DMS 273 (cell line): ENCODE data around the gene CEBPA.
A peak's percentile ranks its signal among the peaks of the same experiment; 100 is the strongest.

Experiments
- DNase-seq: peaks from one replicate; lab custom pipeline; 2025; ENCODE audit not compliant: unreplicated experiment; lab: John Stamatoyannopoulos, UW

Gene CEBPA

GRCh38 chr19:33302175-33302973, at the start of gene CEBPA:
Gene CEBPA (minus strand): TSS chr19:33302534. CDS start chr19:33302414, 120 bp downstream.
- DNase-seq: peak; percentile 96

DNA sequence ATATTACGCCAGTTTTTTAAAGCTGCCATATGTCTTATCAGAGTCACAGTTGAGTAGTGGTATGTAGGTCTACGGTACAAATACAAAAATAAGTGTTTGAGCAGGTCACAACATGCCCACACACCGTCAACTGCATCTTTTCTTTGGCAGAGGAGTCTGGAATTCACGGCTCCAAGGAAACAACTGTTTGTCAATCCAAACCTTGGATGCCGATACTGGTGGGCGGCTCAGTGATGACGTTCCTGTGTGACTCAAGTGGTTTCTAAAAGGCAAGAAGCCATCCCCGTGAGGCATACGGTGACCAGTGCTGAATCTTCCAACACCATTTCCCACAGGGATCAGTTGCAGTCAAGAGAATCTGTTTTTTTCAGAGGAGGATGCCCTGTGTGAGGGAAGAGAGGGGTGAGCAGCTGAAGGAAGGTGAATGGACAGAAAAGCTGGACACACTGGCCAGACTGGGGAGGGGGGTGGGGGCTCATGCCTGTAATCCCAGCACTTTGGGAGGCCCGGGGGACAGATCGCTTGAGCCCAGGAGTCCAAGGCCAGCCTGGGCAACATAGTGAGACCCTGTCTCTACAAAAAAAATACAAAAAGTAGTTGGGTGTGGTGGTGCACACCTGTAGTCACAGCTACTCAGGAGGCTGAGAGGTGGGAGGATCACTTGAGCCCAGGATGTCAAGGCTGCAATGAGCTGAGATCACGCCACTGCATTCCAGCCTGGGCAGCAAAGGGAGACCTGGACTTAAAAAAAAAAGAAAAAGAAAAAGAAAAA, 48.4 kb upstream of the CEBPA start:
- peak; percentile 26 for DNase-seq

- DNase-seq: no peak
These were observed 47.3 kb upstream of the CEBPA start for GRCh38 chr19:33349319-33350289.

DNA sequence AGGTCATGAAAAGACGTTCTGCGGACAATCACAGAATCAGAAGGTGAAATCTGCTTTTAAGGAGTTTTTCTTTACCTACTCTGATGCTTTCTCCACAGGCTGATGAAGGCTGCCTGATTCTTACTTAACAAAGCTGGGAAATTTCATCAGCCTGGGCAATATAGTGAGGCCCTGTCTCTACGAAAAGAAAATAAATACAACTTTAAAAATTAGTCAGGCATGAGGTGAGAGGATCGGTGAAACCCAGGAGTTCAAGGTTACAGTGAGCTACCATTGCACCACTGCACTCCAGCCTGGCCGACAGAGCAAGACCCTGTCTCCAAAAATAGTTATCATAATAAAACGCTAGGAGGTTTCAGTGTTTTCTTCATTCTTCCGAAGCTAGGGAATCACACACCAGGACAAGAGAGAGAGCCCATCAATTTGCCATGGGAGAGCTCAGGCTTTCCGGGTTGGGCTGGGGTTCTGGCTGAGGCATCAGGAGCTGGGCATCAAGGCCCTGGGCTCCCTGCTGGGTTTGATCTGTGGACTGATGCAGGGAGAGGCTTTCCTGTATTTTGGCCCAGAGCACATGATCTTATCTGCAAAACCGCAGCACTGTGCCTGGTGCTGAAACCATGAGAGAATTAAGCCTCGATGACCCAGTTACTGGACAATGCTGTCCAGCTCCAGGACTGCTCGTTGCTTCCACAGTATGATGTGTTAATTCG, 46.1 kb upstream of the CEBPA start:
- DNase-seq: no peak

DNA sequence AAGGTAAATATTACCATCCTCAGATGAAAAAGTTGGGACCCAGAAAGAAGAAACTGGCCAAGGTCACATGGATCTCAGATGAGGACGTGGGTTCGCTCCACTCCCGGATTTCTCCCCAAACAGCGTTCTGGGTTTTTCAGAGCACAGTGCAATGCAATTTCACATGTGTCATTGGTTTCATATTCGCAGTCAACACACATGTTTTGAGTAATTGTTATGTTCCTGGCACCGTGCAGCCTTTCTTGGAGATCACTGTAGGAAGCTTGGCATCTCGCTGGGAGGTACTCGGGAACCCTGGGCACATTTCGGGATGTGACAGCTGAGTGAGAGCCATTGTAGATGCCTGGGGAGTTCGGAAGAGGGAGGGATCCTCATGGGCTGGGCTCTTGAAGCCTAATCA, 45.0 kb upstream of the CEBPA start:
- no peak for DNase-seq

DNA sequence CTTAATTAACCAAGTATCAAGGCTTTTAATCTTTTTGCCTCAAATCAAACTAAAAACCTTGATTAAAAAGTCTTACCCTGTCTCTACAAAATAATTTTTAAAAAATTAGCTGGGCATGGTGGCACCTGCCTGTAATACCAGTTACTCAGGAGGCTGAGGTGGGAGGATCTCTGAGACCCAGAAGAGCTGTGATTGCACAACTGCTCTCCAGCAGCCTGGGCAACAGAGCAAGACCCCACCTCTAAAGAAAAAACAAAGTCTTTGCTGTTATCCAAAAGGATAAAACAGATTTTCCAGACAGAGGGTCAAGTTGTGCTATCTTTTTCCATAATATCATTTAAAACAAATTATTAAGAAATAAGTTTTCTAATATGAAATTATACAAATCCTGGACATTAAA, 44.3 kb upstream of the CEBPA start:
- DNase-seq: no peak

DNA sequence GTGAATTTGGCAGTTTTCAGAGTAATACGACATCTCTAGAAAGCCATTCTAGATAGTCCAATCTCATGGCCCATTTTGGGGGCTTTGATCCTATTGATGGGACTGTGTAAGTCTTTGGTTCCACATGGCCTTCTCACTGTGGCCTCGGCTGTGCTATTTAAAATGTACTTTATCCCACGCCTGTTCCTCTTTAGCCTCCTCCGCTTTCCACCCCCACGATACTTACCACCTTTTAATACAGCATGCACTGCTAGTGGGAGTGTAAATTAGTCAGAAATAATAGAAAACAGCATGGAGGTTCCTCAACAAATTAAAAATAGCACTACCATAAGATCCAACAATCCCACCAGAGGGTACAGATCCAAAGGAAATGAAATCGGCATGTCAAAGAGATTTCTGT, 42.8 kb upstream of the CEBPA start:
- no peak for DNase-seq

DNA sequence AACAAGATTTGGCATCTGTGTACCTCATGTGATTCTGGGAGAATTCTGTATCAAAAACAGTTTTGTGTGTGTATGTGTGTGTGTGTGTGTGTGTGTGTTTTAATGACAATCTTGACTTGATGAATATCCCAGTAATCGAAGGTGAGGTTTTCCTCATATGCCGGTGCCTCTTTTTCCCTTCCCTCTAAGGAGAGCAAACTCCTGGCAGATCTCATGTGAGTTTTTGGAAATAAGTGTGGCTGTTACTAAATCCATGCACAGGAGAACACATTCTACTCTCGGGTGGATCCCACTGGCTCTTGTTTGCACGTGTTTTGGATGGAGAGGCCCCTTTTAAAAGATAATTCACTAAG, 42.2 kb upstream of the CEBPA start:
- no peak for DNase-seq

GRCh38 chr19:33343859-33344572, 41.7 kb upstream of the CEBPA start:
- DNase-seq: no peak

- no peak for DNase-seq
These were observed 41.0 kb upstream of the CEBPA start for GRCh38 chr19:33343301-33343700.

DNA sequence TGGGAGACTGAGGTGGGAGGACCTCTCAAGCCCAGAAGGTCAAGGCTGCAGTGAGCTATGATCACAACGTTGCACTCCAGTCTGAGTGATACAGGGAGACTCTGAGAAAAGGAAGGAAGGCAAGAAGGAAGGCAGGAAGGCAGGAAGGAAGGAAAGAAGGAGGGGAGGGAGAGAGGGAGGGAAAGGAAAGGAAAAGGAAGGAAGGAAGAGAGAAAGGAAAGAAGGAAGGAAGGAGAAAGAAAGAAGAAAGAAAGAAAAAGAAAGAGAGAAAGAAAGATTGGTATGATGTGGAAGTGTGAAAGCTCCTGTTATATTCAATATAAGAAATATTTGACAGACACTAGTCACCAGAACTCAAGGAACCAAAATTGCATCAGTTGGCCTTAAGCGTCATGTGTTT, 38.7 kb upstream of the CEBPA start:
- no peak for DNase-seq

GRCh38 chr19:33339016-33339984, 37.0 kb upstream of the CEBPA start:
- DNase-seq: no peak

DNA sequence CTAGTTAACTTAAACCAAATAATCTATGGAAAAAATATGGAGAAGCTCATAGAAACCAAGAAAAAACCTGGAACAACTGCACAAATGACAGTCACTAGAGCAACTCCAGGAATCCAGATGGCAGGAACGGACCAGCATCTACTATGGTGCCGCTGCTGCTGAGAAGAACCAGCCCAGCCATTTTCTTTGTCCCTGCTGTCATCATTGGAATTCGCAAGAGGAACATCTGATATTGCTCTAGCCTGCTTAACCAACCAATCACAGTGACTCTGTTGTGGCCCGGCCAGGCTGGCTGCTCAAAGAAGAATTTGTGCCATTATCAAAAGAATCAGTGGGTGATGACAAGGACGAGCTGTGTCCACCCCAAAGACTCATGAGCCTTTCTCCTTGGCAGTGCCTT, 33.1 kb upstream of the CEBPA start:
- no peak for DNase-seq

GRCh38 chr19:33334271-33334670, 31.9 kb upstream of the CEBPA start:
- no peak for DNase-seq

DNA sequence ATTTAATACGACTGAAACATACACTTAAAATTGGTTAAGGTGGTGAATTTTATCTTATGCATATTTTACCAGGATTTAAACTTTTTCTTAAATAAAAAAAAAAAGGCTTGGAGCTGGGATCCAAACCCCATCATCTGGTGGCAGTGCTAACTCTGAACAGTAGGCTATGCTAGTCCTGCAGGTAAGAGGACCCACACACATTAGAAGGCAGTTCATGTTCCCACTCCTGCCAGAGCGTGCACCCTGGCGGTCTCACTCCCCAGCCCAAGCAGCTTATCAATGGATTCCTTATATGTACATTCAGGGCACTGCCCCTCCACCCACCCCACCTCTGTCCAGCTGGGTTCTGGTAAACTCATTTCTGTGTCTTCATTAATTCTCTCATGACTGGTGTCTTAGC, 31.3 kb upstream of the CEBPA start:
- no peak for DNase-seq

GRCh38 chr19:33333151-33333550, 30.8 kb upstream of the CEBPA start:
- DNase-seq: no peak

- no peak for DNase-seq
These were observed 29.9 kb upstream of the CEBPA start for GRCh38 chr19:33332248-33332647.

GRCh38 chr19:33329736-33330135, 27.4 kb upstream of the CEBPA start:
- DNase-seq: no peak

DNA sequence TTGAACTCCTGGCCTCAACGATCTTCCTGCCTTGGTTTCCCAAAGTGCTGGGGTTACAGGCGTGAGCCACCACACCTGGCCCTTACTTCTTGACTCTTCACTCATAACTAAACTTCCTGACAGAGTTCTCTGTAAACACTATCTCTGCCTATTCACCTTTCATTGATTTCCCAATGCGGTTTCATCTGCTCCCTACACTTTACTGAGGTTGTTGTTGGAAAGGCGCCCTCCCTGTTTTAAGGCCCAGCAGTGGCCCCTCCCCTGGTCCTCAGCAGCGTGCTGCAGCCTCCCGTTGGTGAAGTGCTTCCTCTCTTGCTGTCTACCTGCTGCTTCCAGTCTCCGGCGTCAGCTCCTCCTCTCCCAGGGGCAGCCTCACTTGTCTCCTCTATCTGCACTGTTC, 26.7 kb upstream of the CEBPA start:
- DNase-seq: no peak
